LNCAP (cell line): ENCODE results near the gene ITPR1.

Source experiments
- TF ChIP-seq, protein P1 (sequence below): fragments of 450-650 bp; IDR thresholded peaks from 2 replicates; pipeline ENCODE4 v1.5.1; 2017; ENCODE audit warnings: mild to moderate bottlenecking

ITPR1 gene

DNA sequence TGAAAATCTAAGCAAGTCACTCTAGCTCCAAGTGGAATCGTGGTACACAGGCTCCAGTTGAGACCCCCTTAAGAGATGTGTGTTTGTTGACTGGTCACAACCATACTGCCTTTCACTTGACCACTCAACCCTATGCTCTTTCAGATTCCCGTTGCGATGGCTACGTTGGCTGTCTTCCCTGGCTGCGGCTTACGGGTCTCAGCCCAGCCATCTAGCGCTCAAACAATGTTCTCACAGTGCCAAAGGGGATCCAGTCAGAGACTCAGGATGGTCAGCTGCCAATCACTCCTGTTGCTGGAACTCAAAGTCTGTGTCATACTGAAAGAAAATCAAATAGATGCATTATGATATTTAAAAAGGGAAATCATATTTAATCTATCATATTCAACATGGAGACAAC, 237.6 kb downstream of the ITPR1 start:
- TF ChIP-seq, protein P1, sequence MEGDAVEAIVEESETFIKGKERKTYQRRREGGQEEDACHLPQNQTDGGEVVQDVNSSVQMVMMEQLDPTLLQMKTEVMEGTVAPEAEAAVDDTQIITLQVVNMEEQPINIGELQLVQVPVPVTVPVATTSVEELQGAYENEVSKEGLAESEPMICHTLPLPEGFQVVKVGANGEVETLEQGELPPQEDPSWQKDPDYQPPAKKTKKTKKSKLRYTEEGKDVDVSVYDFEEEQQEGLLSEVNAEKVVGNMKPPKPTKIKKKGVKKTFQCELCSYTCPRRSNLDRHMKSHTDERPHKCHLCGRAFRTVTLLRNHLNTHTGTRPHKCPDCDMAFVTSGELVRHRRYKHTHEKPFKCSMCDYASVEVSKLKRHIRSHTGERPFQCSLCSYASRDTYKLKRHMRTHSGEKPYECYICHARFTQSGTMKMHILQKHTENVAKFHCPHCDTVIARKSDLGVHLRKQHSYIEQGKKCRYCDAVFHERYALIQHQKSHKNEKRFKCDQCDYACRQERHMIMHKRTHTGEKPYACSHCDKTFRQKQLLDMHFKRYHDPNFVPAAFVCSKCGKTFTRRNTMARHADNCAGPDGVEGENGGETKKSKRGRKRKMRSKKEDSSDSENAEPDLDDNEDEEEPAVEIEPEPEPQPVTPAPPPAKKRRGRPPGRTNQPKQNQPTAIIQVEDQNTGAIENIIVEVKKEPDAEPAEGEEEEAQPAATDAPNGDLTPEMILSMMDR = no peak

DNA sequence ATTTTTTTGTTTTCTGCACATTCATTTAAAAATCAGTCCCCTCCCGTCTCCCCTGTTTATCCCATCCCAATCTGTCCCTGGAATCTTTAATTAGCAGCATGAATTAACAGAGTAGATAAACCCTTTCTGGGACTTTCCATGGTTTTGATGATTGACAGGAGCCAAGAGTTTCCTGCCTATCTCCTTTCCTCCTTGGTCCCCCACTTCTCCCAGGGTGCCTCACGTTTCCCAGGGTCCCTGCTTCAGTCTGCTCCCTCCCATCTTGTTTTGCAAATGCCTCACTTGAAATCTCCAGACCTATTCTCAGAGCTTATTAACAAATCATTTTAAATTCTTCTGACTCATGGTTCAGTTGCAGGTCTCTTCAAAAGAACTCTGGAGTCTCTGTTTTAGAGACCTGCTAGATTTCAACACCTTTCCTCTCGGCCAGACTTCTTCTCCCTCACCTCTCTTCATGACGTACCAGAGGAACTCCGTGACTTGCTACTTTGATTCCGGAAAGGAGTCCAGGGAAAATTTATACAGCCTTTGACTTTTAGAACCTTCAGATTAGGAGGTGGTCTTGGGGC, 238.5 kb downstream of the ITPR1 start:
- TF ChIP-seq, protein P1 = no peak

DNA sequence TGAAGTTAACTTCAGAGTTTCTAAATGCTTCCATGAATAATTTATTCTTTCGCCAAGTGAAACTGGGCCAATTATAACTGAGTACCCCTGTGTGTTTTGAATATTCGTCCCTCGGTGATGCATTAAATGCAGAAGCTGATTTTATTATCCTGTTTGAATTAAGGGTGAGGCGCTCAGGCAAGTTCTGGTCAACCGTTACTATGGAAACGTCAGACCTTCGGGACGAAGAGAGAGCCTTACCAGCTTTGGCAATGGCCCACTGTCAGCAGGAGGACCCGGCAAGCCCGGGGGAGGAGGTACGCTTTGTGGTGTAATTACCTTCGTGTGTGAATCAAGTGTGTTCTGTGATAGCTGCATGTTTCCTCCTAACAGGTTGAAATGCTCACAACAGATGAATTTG, 239.8 kb downstream of the ITPR1 start:
- TF ChIP-seq, protein P1 = no peak

DNA sequence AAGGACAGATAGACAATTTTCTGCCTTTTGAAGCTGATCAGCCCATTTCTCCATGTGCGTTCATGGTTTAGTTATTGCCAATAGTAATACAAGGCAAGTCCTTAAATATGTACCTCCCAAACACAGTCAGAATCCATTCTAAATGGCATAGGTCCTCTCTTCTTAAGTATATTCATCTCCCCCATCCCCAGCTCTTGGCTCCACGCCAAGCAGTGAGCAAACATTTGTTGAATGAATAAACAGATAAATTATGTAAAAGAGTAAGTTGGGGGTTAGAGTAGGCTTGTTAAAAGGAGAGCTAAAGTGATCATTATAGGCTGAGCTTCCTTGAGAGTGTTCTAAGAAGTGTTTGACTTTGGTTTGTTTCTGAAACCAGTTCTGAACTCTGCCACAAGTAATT, 241.3 kb downstream of the ITPR1 start:
- TF ChIP-seq, protein P1 = no peak

DNA sequence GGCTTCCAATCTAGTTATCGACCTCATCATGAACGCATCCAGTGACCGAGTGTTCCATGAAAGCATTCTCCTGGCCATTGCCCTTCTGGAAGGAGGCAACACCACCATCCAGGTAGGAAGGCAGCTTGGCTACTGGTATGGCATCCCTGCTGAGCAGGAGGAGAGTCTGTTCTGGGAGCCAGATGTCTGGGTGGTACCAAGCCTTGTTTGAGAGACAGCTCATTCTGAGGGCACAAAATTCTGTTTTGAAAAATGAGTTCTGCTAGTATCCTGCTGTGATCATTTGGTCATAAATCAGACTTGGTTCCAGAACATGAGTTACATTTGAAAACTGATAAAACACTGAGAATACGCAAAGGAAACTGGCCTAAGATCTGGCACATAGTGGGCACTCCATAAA, 242.1 kb downstream of the ITPR1 start:
- TF ChIP-seq, protein P1 = no peak

DNA sequence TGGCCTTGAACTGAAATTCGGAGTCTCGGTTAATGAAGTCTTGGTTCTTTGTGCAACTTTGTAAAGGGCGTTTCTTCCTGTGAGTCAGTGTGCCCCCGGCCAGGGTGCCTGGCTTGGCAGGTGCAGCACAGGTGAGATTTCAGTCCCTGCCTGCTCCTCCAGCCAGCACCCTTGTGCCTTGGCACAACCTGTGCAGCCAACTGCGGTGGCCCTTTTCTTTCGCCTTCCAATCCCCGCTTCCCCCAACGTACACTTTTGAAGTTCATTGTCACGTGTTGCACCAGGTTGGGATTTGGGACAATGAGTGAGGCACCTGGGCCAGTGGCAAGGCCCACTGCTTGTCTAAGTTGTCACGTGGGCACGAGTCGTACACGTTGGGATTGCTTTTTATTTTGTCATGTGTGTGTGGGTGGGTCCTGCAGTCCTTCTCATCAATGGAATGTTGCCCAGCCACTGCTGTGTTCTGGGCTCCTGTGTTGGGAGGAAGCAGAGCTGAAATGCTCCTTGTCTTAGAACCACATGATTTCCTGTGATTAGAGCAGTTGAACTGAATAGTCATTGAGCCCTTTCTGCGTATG, 243.2 kb downstream of the ITPR1 start:
- TF ChIP-seq, protein P1 = no peak

DNA sequence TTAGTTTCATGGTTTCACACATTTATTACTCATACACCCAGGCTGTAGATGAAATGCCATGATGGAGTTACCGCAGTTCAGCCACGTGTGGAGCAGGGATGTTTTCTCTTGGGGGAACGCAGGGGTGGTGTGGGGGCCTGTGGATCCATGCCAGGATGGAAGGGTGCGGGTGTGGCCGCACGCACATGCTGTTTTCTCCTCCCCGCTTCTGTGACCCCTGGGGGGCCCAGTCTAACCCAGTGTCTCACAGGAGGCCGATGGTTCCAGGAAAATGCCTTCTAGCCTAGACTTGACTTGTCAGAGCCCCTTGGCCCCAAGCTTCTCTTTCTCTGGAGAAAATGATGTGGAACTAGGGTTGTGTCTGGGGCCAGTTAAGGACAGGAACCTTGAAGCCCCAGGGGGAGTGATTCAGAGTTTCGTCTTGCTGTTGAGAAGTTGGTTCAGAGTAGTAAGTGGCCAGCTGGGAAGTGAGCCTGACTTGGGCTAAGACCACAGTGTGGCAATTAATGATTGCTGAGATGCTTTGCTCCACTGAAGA, 245.7 kb downstream of the ITPR1 start:
- TF ChIP-seq, protein P1 = no peak
